GM12874 (cell line): Measurements from ENCODE around the gene EML4.

Experiments used
- TF ChIP-seq, protein P1 (sequence below): IDR thresholded peaks from 2 replicates; pipeline ENCODE4 v1.5.1; 2011; ENCODE audit warnings: low read depth, mild to moderate bottlenecking, control low read depth, low read length, moderate library complexity; ENCODE audit not compliant: insufficient read depth

The EML4 gene

GRCh38 chr2:42136782-42137124, 32.4 kb upstream of the EML4 start:
- TF ChIP-seq, protein P1, sequence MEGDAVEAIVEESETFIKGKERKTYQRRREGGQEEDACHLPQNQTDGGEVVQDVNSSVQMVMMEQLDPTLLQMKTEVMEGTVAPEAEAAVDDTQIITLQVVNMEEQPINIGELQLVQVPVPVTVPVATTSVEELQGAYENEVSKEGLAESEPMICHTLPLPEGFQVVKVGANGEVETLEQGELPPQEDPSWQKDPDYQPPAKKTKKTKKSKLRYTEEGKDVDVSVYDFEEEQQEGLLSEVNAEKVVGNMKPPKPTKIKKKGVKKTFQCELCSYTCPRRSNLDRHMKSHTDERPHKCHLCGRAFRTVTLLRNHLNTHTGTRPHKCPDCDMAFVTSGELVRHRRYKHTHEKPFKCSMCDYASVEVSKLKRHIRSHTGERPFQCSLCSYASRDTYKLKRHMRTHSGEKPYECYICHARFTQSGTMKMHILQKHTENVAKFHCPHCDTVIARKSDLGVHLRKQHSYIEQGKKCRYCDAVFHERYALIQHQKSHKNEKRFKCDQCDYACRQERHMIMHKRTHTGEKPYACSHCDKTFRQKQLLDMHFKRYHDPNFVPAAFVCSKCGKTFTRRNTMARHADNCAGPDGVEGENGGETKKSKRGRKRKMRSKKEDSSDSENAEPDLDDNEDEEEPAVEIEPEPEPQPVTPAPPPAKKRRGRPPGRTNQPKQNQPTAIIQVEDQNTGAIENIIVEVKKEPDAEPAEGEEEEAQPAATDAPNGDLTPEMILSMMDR: no peak

- TF ChIP-seq, protein P1: no peak
These were observed 31.9 kb upstream of the EML4 start for GRCh38 chr2:42137125-42137841.

DNA sequence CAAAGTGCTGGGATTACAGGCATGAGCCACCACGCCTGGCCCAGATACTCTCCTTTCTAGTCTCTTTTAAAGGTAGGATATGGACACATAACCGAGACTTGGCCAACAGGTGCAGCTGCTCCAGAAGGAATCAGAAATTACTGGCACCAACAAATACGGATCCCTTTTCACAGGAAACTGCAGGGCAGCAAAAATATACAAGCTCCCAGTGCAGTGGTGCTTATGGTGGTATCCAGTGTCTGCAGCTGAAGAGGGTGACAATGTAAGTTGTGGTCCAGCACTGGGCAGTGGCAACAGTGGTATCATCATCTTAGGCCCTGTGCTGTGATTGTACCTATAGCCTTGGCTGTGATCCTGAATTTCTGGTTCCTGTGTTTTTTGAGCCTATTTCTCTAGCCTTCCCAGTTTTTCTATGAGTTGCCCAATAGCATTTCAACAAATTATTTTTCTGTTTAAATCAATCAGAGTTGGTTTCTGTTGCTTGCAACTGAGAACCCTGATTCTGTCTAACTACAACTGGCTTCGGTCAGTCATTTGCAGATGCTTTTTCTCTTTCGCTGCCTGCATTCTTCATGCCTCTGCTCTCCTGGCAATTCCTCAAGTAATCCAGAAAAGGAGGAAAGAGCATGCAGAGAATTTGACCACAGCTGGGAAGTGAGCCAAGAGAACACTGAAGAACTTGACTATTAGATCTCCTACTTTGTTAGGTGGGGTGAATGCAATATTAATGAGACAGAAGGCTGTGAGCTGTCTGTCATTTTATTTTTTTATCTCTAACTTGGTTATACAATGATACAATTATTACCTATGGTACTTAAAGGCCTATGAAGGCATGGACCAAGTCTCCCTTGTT, 30.8 kb upstream of the EML4 start:
- TF ChIP-seq, protein P1: no peak

DNA sequence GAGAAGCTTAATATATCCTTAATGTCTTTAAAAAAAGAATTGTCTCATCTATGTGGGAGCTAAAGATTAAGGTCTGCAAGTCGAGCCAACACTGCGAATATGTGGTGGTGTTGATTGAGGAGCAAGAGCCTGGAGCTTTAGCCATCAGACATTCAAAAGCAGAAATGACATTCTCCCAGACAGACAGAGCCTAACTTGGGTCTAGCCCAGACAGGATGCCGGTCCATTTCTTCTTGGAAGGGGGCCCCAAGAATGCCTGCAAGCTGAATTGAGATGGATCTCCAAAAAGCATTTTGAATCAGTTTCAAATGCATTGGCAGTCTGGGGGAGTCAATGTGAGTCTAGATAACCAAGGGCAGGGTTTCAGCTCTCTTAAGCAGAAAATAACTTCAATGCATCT, 30.1 kb upstream of the EML4 start:
- TF ChIP-seq, protein P1: no peak

GRCh38 chr2:42140496-42140895, 28.7 kb upstream of the EML4 start:
- TF ChIP-seq, protein P1: no peak

GRCh38 chr2:42141687-42142546, 27.2 kb upstream of the EML4 start:
- TF ChIP-seq, protein P1: no peak

GRCh38 chr2:42142547-42143184, 26.5 kb upstream of the EML4 start:
- TF ChIP-seq, protein P1: no peak
